Activated CD8-positive, alpha-beta memory T cell treated with anti-CD3 and anti-CD28 coated beads for 1 hour (primary cell): ENCODE data around the gene FNBP1.

Experiments used
- DNase-seq, 2 donors: peaks; one replicate each; pipeline ENCODE4 v3.0.0-alpha.2; 2020; ENCODE audit warnings: low read depth in 1 of 2; ENCODE audit errors: extremely low read depth in 1 of 2

Gene FNBP1

DNA sequence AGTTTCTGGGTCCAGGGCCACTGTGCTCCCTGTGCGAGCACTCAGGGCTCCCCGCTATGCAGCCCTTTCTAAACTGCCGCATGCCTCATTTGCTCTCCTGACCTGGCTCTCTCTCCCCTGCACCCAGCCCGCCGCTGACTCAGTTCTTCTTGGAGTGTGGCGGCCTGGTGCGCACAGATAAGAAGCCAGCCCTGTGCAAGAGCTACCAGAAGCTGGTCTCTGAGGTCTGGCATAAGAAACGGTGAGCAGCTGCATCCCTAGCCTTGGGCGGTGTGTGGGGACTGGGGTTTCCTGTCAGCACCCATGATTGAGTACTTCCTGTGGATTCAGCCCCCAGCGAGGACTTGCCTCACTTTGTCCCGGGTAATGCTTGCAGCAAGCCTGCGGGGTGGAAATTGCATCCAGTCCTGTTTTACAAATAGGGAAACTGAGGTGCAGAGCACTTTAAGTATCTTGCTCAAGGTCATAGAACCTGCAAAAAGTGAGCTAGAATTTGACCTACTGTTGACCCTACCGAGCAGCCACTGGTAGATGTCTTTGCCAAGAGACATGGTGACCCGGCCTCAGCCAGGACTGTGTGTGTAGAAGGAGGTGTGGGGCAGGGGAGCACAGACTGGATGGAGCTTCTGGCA lies 179.8 kb downstream of the FNBP1 start:
- DNase-seq = peak in 1 of 2 donors; percentile 54

GRCh38 chr9:129861447-129861827 lies 181.6 kb downstream of the FNBP1 start:
- DNase-seq = no peak

DNA sequence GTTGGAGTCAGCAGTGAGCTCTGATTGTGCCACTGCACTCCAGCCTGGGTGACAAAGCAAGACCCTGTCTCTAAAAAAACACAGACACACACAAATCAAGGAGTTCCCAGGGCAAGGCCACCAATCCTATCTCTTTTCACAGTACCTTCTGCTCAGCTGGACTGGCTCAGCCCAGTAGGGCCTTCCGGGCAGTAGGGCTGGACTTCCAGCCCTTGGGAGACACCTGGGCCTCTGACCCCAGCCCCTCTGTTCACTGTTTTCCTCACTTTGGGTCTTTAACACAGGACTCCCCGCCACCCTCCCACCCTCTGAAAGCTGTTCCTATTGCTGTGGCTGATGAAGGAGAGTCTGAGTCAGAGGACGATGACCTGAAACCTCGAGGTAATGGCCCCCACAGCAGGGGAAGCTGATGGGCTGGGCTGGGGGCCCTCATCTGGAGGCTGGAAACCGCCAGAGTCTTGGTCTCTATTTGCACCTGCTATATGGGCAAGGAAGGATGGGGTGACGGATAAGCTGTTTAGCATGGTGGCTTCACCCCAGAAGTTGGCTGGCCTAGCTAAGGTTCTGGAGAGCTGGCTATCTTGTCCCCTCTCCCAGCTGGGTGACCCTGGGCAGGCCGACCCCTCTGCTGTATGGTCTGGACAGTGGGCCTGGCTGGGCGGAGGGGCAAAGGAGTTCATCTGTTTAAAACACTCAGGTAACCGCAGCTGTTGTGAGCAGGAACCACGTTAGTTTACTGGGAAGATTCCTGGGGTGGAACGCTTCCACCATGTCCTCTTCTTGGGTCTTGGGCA lies 182.1 kb downstream of the FNBP1 start:
- no peak for DNase-seq

- DNase-seq = no peak
These were observed 184.6 kb downstream of the FNBP1 start for GRCh38 chr9:129858167-129858962.

DNA sequence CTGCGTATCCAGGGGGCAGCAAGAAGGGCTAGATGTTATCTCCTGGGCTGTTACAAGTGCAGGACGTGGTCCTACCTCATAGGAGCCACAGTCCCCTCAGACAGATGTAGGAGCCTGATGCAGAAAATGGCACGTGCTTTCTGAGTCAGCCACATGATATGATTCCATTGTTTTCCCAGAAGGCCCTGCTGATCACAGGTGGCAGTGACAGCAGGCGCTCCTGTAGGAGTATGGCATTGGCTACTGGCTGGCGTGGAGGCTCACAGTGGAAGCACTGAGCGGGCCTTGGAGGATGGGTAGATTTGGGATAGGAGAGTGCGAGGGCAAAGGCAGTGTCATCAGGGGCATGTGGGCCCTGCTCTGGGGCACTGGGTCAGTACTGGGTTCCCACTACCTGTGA lies 185.8 kb downstream of the FNBP1 start:
- DNase-seq = no peak

DNA sequence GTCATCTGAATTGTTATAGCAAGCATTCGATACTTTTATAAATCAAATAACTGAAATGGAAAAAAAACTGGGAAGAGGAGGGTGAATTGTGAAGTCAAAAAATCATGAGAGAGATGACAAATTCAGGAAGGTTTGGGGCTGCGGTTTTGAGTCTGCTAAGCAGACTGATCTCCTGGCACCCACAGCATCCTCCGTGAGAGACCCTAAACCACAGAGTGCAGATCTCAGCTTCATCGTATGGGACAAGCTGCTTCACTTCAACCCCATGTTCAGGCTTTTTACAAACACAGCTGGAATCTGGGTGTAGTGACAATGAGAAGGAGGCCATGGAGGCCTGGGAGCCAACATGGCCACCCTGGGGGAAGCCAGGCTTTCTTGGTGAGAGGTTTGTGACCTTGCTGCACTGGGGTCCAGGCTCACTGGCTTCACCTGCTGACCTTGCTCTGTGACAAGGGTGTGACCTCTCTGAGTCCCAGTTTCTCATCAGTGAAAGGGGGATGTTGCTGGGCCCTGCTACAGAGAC lies 188.3 kb downstream of the FNBP1 start:
- no peak for DNase-seq

DNA sequence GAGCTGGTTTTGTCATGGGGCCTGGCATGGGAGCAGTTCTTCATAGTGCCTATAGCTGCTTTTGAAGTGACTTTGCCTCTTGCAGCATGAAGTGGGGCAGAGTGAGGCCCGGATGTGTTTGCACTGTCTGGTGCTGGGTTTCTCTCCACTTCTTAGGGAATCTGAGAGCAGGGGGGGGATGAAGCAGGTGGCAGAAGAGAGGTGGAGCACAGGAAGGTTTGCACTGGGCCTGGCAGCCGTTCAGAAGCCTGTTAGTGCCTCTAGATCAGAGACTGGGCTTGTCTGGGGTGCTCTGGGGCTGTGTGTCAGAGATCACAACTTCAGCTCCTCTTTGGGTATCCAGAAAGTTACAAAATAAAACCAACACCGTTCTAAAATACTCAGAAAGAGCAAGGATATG lies 189.4 kb downstream of the FNBP1 start:
- no peak for DNase-seq

DNA sequence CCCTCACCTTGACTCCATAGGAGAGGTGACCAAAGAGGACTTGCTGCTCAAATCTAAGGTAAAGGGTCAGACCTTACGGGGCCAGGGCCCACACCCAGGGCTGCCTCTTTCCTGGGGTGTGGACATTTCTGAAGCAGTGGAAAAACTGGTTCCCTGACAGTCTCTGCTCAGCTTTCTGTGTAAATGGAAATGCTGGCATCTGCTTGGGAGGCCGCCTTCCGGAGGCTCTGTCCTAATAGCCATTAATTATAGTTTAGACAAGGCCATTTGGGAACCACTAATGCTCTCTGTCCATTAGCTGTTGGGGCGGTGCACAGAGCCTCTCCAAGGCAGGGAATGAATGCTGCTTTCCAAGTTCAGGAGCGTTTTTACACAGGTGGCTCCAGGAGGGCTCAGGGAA lies 190.4 kb downstream of the FNBP1 start:
- DNase-seq = no peak

- no peak for DNase-seq
These were observed 191.2 kb downstream of the FNBP1 start for GRCh38 chr9:129851821-129852220.

- no peak for DNase-seq
These were observed 192.0 kb downstream of the FNBP1 start for GRCh38 chr9:129850821-129851550.

DNA sequence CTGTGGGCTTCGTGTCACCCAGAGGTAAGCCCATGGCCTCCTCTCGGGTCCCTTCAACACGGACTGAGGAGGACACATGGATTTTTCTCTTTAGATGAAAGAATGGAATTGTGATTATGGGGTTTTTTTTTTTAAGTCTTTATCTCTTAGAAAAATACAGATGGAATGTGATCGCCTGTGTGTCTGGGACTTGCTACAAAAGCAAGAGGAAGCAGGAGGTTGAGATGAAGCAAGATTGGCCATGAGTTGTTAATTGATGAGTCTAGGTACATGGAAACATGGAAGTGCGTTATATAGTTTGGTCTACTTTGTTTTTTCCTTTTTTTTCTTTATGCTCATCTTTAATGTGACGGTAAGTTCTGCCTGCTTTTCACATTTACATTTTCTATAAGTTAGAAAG lies 193.1 kb downstream of the FNBP1 start:
- no peak for DNase-seq

GRCh38 chr9:129848712-129849441 lies 194.1 kb downstream of the FNBP1 start:
- no peak for DNase-seq

- no peak for DNase-seq
These were observed 197.6 kb downstream of the FNBP1 start for GRCh38 chr9:129845373-129845772.

DNA sequence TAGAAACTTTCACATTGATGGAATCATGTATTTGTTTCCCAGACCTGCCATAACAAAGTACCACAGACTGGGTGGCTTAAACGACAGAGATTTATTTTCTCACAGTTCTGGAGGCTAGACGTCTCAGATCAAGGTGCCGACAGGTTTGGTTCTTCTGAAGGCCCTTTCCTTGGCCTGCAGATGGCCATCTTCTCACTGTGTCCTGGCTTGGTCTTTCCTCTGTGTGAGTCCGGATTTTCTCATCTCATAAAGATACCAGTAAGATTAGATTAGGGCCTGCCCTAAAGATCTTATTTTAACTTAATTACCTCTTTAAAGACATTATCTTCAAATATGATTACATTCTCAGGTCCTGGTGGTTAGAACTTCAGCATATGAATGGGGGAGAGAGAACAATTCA lies 201.9 kb downstream of the FNBP1 start:
- DNase-seq = no peak

DNA sequence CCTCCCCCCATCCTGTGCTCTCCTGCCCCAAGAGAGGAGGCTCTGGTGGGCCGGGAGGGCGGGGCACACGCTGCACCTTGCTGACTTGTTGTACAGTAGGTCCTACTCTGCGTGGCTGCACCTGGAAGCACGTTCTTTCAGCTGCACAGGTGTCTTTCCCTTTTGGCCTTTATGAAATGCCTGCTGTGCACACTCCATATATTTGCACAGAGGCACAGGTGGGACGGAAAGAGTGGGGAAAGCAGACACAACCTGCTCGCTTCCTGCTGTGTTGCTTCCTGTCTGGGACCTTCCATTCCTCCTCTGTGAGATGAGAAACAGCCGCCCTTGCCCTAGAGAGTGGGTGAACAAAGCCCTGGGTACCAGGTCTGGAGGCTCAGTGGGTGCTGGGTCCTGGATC lies 203.0 kb downstream of the FNBP1 start:
- no peak for DNase-seq

DNA sequence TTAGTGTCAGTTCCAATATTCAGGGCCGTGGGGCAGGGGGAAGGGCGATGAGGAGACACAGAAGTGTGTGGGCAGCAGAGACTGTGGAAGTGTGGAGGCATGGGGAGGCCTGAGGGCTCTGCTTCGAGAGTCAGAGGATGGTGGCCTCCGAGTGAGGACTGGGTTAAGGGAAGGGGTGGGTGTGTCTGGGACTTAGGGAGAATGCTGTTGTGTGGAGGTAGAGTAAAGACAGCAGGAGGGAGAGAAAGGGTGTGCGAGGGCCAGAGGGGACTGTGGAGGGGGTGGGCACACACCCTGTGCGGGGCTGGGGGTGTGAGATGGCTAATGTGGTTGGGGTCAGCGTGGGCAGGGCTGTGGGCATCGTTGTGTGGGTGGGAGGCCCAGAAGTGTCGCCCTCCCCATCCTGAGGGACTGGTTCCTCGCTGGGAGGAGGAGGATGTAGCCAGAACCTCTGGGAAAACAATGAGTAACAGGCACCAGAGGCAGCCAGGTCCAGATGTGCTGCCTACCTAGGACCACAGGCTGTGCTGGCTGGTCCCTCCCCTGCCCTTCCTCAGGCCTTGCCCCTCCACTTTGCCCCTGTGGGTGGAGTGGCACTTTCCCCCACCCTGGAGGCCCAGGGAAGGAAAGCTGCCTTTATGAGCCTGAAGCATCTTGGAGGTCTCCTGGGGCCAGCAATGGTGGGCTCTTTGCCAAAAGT lies 203.5 kb downstream of the FNBP1 start:
- no peak for DNase-seq

DNA sequence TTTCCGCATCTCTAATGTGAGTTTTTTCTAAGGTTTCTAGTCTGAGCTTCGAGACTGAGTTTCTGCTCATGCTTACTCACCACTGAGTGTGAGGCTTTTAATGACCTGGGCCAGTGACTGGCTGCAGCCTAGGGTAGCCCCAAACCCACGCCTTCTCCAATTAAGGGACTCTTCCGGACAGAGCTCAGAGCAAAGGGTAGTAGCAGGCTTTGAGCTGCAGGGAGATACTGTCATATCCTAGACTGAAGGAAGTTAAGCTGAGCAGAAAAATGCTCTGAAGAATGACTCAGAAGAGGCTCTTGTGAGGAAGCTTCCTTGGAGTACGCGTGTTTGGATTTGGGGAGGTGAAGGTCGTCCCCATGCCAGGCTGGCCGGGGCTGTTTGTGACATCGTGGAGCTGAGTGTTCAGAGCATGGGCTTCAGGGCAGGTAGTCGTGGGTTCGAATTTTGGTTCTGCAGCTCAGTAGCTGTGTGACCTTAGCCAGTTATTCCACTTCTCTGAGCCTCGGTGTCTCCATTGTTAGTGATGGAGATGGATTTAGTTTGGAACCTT lies 204.2 kb downstream of the FNBP1 start:
- DNase-seq = no peak
